Transverse colon (tissue), 4 donors: ENCODE measurements around the gene KDM4D. TPM values are rescaled to one million over a fixed set of nuclear protein-coding genes. Genes with fewer than 3 reads are reported as not detected.
"Not testable (repeated sequence)": the region's sequence is repeated elsewhere in the genome, so short reads cannot be mapped to it uniquely, and the experiment has no call there.

Experiments used
- DNase-seq: peaks from one replicate; pipeline ENCODE4 v3.0.0-alpha.2; 2019
- H3K27ac ChIP-seq, 4 donors: fragments of 200-600 bp; sonication (generic); 2 replicates each; pipeline ENCODE4 v1.5.1; 2016 to 2018; ENCODE audit warnings: inconsistent platforms in 4 of 4
- H3K27me3 ChIP-seq: fragments of 200-600 bp; sonication (generic); 2 replicates; pipeline ENCODE4 v1.5.1; 2017; ENCODE audit warnings: inconsistent platforms
- H3K36me3 ChIP-seq, 4 donors: fragments of 200-600 bp; sonication (generic); 2 replicates each; pipeline ENCODE4 v1.5.1; 2017 to 2019; ENCODE audit warnings: inconsistent platforms in 4 of 4
- H3K4me1 ChIP-seq, 4 donors: fragments of 200-600 bp; sonication (generic); 2 replicates each; pipeline ENCODE4 v1.5.1; 2017 to 2020; ENCODE audit warnings: inconsistent platforms in 4 of 4
- H3K4me3 ChIP-seq, 4 donors: fragments of 200-600 bp; sonication (generic); 1 replicate in 1 of 4; 2 replicates in 3 of 4; pipeline versions ENCODE4 v1.5.1 to v1.6.1; 2017 to 2019; ENCODE audit warnings: inconsistent platforms in 4 of 4
- H3K9me3 ChIP-seq, 2 donors: fragments of 200-600 bp; sonication (generic); 2 replicates each; pipeline ENCODE4 v1.5.1; 2017 to 2019; ENCODE audit warnings: inconsistent platforms in 2 of 2
- CTCF ChIP-seq, 5 experiments: fragments of 200-600 bp in 3 of 5; fragments of 450-650 bp in 2 of 5; sonication (generic) in 3 of 5; IDR thresholded peaks; 1 replicate in 2 of 5; 2 replicates in 3 of 5; pipeline ENCODE4 v1.5.1; 2016 to 2017; ENCODE audit warnings: antibody characterized with exemption in 5 of 5, inconsistent platforms in 3 of 5, mild to moderate bottlenecking in 2 of 5, moderate library complexity in 1 of 5
- EP300 ChIP-seq: sonication (generic); formaldehyde crosslinking; IDR thresholded peaks from one replicate; pipeline ENCODE4 v1.6.1; 2017; ENCODE audit warnings: antibody characterized with exemption, low read depth
- POLR2A ChIP-seq: fragments of 450-650 bp; IDR thresholded peaks from one replicate; pipeline ENCODE4 v1.6.1; 2016; ENCODE audit warnings: antibody characterized with exemption, mild to moderate bottlenecking, moderate library complexity
- POLR2AphosphoS5 ChIP-seq, 3 donors: sonication (generic); formaldehyde crosslinking; IDR thresholded peaks; one replicate each; pipeline ENCODE4 v1.6.1; 2016; ENCODE audit warnings: antibody characterized with exemption in 3 of 3
- WGBS, 2 donors: methylation state at CpG; one replicate each; pipeline ENCODE4 v1.1.5; 2018; ENCODE audit warnings: low coverage in 1 of 2; 5-methylcytosine and 5-hydroxymethylcytosine counted together
- in situ Hi-C, 4 donors: fragments of 200-750 bp; cut with MboI; loops; one replicate each; pipeline versions ENCODE4 v1.15.0 to v1.15.1; 2017; ENCODE audit warnings: low sequenced_read_pairs in 3 of 4, low pct_ligation_motif_present in 1 of 4, low pct_unique_long_range_greater_than_20kb in 1 of 4
- intact Hi-C: fragments of 100-400 bp; cut with DNase I; formaldehyde crosslinking; loops from one replicate; pipeline ENCODE4 v1.15.1; 2023; ENCODE audit warnings: low total_unique reads
- total RNA-seq, 4 donors: library from RNA; depleted of rRNA; stranded (reverse); fragments of >200 nt; gene quantifications; one replicate each; pipeline ENCODE4 v1.1.0, GENCODE V29; 2016

KDM4D gene
- total RNA-seq, 4 donors from 2014 or later, result 0.27 to 3.0 (median 0.32) TPM; not detected in 1

GRCh38 chr11:95033051-95033450 lies 59.5 kb downstream of the KDM4D start:
- Histone ChIP-seq H3K9me3 (no peaks in the 10 kb centered on the region), H3K4me3 (no peak overlapping the region), H3K27ac (no peak overlapping the region), H3K27me3 (peaks cover 24% of the 10 kb centered on the region), H3K4me1 (no peaks in the 10 kb centered on the region), H3K36me3 (no peaks in the 10 kb centered on the region)
- intact Hi-C loops, result no loop called here
- no peak for DNase-seq
- TF ChIP-seq EP300 (no peak), CTCF (IDR thresholded peaks at IDR 0.05) (no peak)
- WGBS, 2 donors, result 83 to 88% methylated on average over 1 of the region's 1 CpG
- in situ Hi-C loops, result no loop called here

GRCh38 chr11:95035316-95035715 lies 61.8 kb downstream of the KDM4D start:
- Histone ChIP-seq H3K9me3 (no peaks in the 10 kb centered on the region), H3K4me1 (no peaks in the 10 kb centered on the region), H3K36me3 (no peaks in the 10 kb centered on the region), H3K27me3 (peaks cover 26% of the 10 kb centered on the region), H3K4me3 (no peak overlapping the region), H3K27ac (no peak overlapping the region)
- DNase-seq, result no peak
- no peak for TF ChIP-seq POLR2A
- no peak for TF ChIP-seq POLR2AphosphoS5 (IDR thresholded peaks at IDR 0.05)
- TF ChIP-seq EP300, result no peak
- no peak for TF ChIP-seq CTCF (IDR thresholded peaks at IDR 0.05)
- intact Hi-C loops (no loop called here), in situ Hi-C loops (no loop called here)
- WGBS, 2 donors, result 23 to 67% methylated on average over 2 of the region's 2 CpGs

GRCh38 chr11:95037356-95038035 lies 64.0 kb downstream of the KDM4D start:
- intact Hi-C loops, H3K9me3 ChIP-seq, DNase-seq, in situ Hi-C loops, H3K36me3 ChIP-seq, H3K4me1 ChIP-seq, H3K27ac ChIP-seq: not testable (repeated sequence)
- Histone ChIP-seq H3K27me3 (peaks cover 26% of the 10 kb centered on the region), H3K4me3 (peak overlapping the region in 2 of 4 donors; percentile 6 to 12)
- 68% methylated on average over 70 of the region's 71 CpGs; no CpG with 5 or more reads in 1 of the 2 donors for WGBS, 2 donors

GRCh38 chr11:95042239-95042638 lies 68.7 kb downstream of the KDM4D start:
- in situ Hi-C loops, result no loop called here
- WGBS, 2 donors, result 98 to 100% methylated on average over 1 of the region's 1 CpG
- no peak for TF ChIP-seq POLR2A
- no peak for TF ChIP-seq POLR2AphosphoS5 (IDR thresholded peaks at IDR 0.05)
- TF ChIP-seq EP300, result no peak
- no peak for TF ChIP-seq CTCF (IDR thresholded peaks at IDR 0.05)
- intact Hi-C loops, result no loop called here
- H3K27ac ChIP-seq, result no peak overlapping the region
- DNase-seq, result no peak
- no peaks in the 10 kb centered on the region for H3K4me1 ChIP-seq
- H3K9me3 ChIP-seq, result no peaks in the 10 kb centered on the region
- peaks cover 24% of the 10 kb centered on the region for H3K27me3 ChIP-seq
- H3K4me3 ChIP-seq, result no peak overlapping the region
- no peaks in the 10 kb centered on the region for H3K36me3 ChIP-seq

GRCh38 chr11:95042906-95043305 lies 69.4 kb downstream of the KDM4D start:
- H3K27me3 ChIP-seq, result peaks cover 18% of the 10 kb centered on the region
- H3K4me3 ChIP-seq, result no peak overlapping the region
- 90% methylated on average over 3 of the region's 3 CpGs; no CpG with 5 or more reads in 1 of the 2 donors for WGBS, 2 donors
- TF ChIP-seq POLR2A (no peak), EP300 (no peak), POLR2AphosphoS5 (IDR thresholded peaks at IDR 0.05) (no peak), CTCF (IDR thresholded peaks at IDR 0.05) (no peak)
- intact Hi-C loops (no loop called here), in situ Hi-C loops (no loop called here)
- no peaks in the 10 kb centered on the region for H3K36me3 ChIP-seq
- no peaks in the 10 kb centered on the region for H3K9me3 ChIP-seq
- DNase-seq, result no peak
- H3K27ac ChIP-seq, result no peak overlapping the region
- H3K4me1 ChIP-seq, result no peaks in the 10 kb centered on the region
